ENCODE measurements around the gene STPG1.

The STPG1 gene

GRCh38 chr1:24380508-24380907 lies 33.1 kb downstream of the STPG1 start:
- no peak for DNase-seq (ENCODE audit: low spot score)
- no peak for TF ChIP-seq CTCF (IDR thresholded peaks at IDR 0.05; ENCODE audit: extremely low read depth, missing control alignments)

GRCh38 chr1:24379733-24380315 lies 33.8 kb downstream of the STPG1 start:
- TF ChIP-seq CTCF (IDR thresholded peaks at IDR 0.05; ENCODE audit: extremely low read depth, missing control alignments) = no peak
- no peak for DNase-seq (ENCODE audit: low spot score)

DNA sequence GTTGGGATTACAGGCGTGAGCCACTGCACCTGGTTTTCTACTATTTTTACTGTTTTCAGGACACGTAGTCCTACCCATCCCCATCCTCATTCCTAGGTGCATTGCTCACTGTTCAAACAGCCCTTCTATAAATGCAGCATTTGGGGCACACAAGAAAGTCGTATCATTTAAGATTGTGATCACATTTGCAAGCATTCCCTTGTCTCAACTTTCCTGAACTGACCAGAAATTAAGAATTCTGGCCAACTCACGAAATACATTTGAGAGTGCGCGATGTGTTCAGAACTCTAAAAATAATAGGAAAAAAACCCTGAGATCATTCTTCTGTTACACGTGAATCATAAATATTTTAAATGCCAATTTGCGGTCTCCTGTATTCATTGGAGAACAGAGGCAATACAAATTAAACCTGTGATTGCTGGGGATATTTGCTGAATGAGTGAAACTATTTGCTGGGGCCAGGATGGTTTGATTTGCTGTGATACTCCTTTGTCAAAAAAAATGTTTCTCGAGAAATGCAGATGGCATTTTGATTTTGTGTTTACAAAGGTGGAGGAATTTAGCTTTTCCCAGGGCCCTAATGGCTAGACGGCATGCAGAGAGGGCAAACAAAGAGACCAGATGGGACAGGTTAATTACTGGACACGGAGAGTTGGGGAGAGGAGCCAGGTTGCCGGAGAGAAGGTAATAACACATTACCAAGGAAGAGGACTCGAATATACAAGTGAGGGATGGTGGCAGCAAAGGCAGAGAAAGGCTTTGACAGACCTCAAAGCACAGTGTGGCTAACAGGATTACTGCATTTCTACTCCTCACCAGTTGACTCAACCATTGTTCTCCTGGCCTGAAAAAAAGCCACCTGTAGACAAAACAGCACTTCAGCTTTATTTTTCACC lies 38.4 kb downstream of the STPG1 start:
- TF ChIP-seq CTCF (IDR thresholded peaks at IDR 0.05; ENCODE audit: extremely low read depth, missing control alignments) = no peak
- no peak for DNase-seq (ENCODE audit: low spot score)

DNA sequence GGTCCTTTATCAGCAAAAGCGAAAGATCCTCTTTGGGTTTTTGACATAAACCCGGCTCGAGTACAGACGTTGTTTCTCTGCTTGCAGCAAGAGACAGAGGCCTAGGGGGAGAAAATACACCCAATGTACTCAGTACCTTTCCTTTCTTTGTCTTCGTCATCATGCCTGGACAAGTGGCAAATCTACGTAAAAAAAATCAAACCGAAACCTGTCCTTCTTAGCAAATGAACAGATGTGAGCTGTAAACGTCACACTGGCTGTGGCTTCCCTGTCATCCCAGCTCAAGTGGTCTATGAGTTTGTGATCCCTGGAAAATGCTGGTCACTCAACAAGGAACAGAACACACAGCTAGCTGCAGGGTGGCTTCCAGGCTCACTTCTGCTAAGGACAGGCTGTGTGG lies 39.9 kb downstream of the STPG1 start:
- DNase-seq (ENCODE audit: low spot score) = no peak
- TF ChIP-seq CTCF (IDR thresholded peaks at IDR 0.05; ENCODE audit: extremely low read depth, missing control alignments) = no peak

DNA sequence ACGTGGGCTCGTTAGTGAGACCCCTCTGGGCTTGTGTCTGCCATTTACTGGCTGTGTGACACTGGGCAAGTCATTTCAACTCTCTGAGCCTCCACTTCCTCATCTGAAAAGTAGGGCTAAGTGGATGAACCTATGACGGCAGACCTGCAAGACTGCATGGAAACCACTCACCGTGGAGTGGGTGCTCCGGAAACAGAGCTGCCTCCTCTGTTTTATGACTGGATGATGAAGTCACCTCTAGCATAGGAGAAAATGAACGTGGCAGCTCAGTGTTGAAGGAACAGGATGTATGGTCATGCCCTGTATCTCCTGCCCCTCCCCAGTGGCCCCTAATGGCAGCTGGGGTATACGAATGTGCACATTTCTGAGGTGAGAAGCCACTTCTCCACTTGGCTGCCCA lies 40.5 kb downstream of the STPG1 start:
- peak; percentile 63 for DNase-seq (ENCODE audit: low spot score)
- TF ChIP-seq CTCF (IDR thresholded peaks at IDR 0.05; ENCODE audit: extremely low read depth, missing control alignments) = no peak

GRCh38 chr1:24369801-24370200 lies 43.8 kb downstream of the STPG1 start:
- TF ChIP-seq CTCF (IDR thresholded peaks at IDR 0.05; ENCODE audit: extremely low read depth, missing control alignments) = no peak
- no peak for DNase-seq (ENCODE audit: low spot score)

GRCh38 chr1:24369199-24369598 lies 44.4 kb downstream of the STPG1 start:
- TF ChIP-seq CTCF (IDR thresholded peaks at IDR 0.05; ENCODE audit: extremely low read depth, missing control alignments) = no peak
- DNase-seq (ENCODE audit: low spot score) = no peak
